ENCODE results near the gene TMEM132D.

Gene TMEM132D

DNA sequence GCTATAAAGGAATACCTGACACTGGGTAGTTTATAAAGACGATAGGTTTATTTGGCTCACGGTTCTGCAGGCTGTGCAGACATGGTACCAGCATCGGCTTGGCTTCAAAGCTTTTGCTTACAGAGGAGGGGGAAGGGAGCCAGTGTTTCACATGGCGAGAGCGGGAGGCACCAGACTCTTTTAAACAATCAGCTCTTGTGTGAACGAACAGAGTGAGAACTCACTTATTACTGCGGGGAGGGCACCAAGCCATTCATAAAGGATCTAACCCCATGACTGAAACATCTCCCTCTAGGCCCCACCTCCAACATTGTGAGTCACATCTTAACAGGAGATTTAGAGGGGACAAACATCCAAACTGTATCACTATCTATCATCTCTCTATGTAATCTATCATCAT, 227.4 kb downstream of the TMEM132D start:
- no peak overlapping the region for H2BK5ac ChIP-seq (ENCODE audit: low read depth, low read length, poor library complexity, severe bottlenecking)
- no peak overlapping the region for H2AK5ac ChIP-seq (ENCODE audit: low read length, severe bottlenecking)
- H3K9me3 ChIP-seq (ENCODE audit: control insufficient read depth, low read length) = peaks cover 19% of the 10 kb centered on the region
- no peaks in the 10 kb centered on the region for H3K79me1 ChIP-seq (replicated peaks; ENCODE audit: low read length, poor library complexity, severe bottlenecking)
- H3K4ac ChIP-seq (ENCODE audit: low read depth in 1 of 2, low read length in 2 of 2) = no peak overlapping the region
- 75% methylated on average over 7 of the region's 7 CpGs for WGBS
- no peak overlapping the region for H4K91ac ChIP-seq (ENCODE audit: low read length)
- H3K4me2 ChIP-seq (ENCODE audit: low read length, poor library complexity, severe bottlenecking) = no peak overlapping the region
- no peak overlapping the region for H3K23ac ChIP-seq (ENCODE audit: low read length in 2 of 2)
- no peak overlapping the region for H3K27ac ChIP-seq (ENCODE audit: low read length, poor library complexity, severe bottlenecking)
- no peaks in the 10 kb centered on the region for H3K27me3 ChIP-seq (ENCODE audit: control insufficient read depth in 1 of 2, insufficient read depth in 1 of 2, low read length in 2 of 2)
- no peak overlapping the region for H3K4me3 ChIP-seq (ENCODE audit: insufficient read depth in 1 of 2, low read depth in 1 of 2, low read length in 2 of 2)
- H3K36me3 ChIP-seq (ENCODE audit: control insufficient read depth in 1 of 2, insufficient read depth in 2 of 2, low read depth in 1 of 2, low read length in 2 of 2) = no peaks in the 10 kb centered on the region
- H2BK120ac ChIP-seq (ENCODE audit: low read depth, low read length) = no peak overlapping the region
- H2BK12ac ChIP-seq (ENCODE audit: low read length in 2 of 2) = no peak overlapping the region
- no peak overlapping the region for H2AFZ ChIP-seq (ENCODE audit: low read depth, low read length)
- H3K18ac ChIP-seq (ENCODE audit: low read depth in 1 of 2, low read length in 2 of 2) = no peak overlapping the region
- no peak overlapping the region for H3K9ac ChIP-seq (ENCODE audit: low read length)
- DNase-seq = no peak
- no peak overlapping the region for H4K8ac ChIP-seq (ENCODE audit: low read length)
- no peak overlapping the region for H3K14ac ChIP-seq (ENCODE audit: low read length in 2 of 2)
- H3K4me1 ChIP-seq (ENCODE audit: control insufficient read depth, insufficient read depth, low read depth, low read length) = no peaks in the 10 kb centered on the region
- no peak overlapping the region for H2BK15ac ChIP-seq (ENCODE audit: low read depth, poor library complexity, severe bottlenecking)

DNA sequence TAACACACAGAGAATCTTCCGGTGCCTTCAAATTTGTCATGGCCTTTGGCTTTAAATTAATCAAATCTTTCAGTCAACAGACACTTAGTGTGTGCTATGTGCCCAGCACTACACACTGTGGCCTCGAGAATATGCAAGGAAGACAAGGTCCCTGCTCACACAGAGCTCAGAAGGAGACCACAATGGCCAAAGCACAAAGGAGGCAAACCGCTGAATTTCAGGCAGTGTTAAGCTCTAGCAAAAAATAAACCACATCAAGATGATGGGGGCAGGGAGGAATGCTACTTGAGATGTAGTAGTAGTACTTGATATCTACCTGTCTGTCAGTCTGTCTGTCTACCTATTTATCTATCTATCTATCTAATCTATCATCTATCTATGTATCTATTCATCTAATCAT, 227.9 kb downstream of the TMEM132D start:
- Histone ChIP-seq H4K8ac (ENCODE audit: low read length) (no peak overlapping the region), H3K4me2 (ENCODE audit: low read length, poor library complexity, severe bottlenecking) (no peak overlapping the region), H2BK12ac (ENCODE audit: low read length in 2 of 2) (no peak overlapping the region), H3K79me1 (replicated peaks; ENCODE audit: low read length, poor library complexity, severe bottlenecking) (no peaks in the 10 kb centered on the region), H2BK5ac (ENCODE audit: low read depth, low read length, poor library complexity, severe bottlenecking) (no peak overlapping the region), H3K9me3 (ENCODE audit: control insufficient read depth, low read length) (peaks cover 19% of the 10 kb centered on the region), H3K14ac (ENCODE audit: low read length in 2 of 2) (no peak overlapping the region), H4K91ac (ENCODE audit: low read length) (no peak overlapping the region), H3K4me3 (ENCODE audit: insufficient read depth in 1 of 2, low read depth in 1 of 2, low read length in 2 of 2) (no peak overlapping the region), H3K36me3 (ENCODE audit: control insufficient read depth in 1 of 2, insufficient read depth in 2 of 2, low read depth in 1 of 2, low read length in 2 of 2) (no peaks in the 10 kb centered on the region), H3K18ac (ENCODE audit: low read depth in 1 of 2, low read length in 2 of 2) (no peak overlapping the region), H3K4ac (ENCODE audit: low read depth in 1 of 2, low read length in 2 of 2) (no peak overlapping the region), H3K9ac (ENCODE audit: low read length) (no peak overlapping the region), H2BK15ac (ENCODE audit: low read depth, poor library complexity, severe bottlenecking) (no peak overlapping the region), H3K4me1 (ENCODE audit: control insufficient read depth, insufficient read depth, low read depth, low read length) (no peaks in the 10 kb centered on the region), H3K27ac (ENCODE audit: low read length, poor library complexity, severe bottlenecking) (no peak overlapping the region), H2BK120ac (ENCODE audit: low read depth, low read length) (no peak overlapping the region), H3K27me3 (ENCODE audit: control insufficient read depth in 1 of 2, insufficient read depth in 1 of 2, low read length in 2 of 2) (no peaks in the 10 kb centered on the region), H3K23ac (ENCODE audit: low read length in 2 of 2) (no peak overlapping the region), H2AK5ac (ENCODE audit: low read length, severe bottlenecking) (no peak overlapping the region), H2AFZ (ENCODE audit: low read depth, low read length) (no peak overlapping the region)
- WGBS = 54% methylated on average over 3 of the region's 3 CpGs
- no peak for DNase-seq

DNA sequence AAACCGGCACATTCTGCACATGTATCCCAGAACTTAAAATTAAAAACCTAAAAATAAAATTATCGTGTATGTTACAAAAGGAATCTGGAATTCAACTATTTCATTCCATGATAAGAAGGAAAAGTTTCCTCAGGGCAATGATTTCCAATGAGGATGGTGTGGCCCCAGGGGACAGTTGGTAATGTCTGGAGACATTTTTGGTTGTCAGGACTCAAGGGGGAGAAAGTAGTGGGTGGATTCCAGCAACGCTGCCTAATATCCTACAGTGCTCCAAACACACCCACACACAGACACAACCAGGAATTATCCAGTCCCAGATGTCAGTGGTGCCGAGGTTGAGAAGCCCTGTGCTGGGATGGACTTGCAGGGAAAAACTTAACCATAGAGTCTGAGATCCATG, 228.3 kb downstream of the TMEM132D start:
- no peaks in the 10 kb centered on the region for H3K79me1 ChIP-seq (replicated peaks; ENCODE audit: low read length, poor library complexity, severe bottlenecking)
- WGBS = 38% methylated on average over 1 of the region's 4 CpGs
- H3K4me2 ChIP-seq (ENCODE audit: low read length, poor library complexity, severe bottlenecking) = no peak overlapping the region
- H2BK15ac ChIP-seq (ENCODE audit: low read depth, poor library complexity, severe bottlenecking) = no peak overlapping the region
- H4K91ac ChIP-seq (ENCODE audit: low read length) = no peak overlapping the region
- no peaks in the 10 kb centered on the region for H3K27me3 ChIP-seq (ENCODE audit: control insufficient read depth in 1 of 2, insufficient read depth in 1 of 2, low read length in 2 of 2)
- no peak overlapping the region for H2AK5ac ChIP-seq (ENCODE audit: low read length, severe bottlenecking)
- H3K27ac ChIP-seq (ENCODE audit: low read length, poor library complexity, severe bottlenecking) = no peak overlapping the region
- peaks cover 15% of the 10 kb centered on the region for H3K9me3 ChIP-seq (ENCODE audit: control insufficient read depth, low read length)
- H3K9ac ChIP-seq (ENCODE audit: low read length) = no peak overlapping the region
- no peak overlapping the region for H4K8ac ChIP-seq (ENCODE audit: low read length)
- H3K14ac ChIP-seq (ENCODE audit: low read length in 2 of 2) = no peak overlapping the region
- no peak overlapping the region for H3K23ac ChIP-seq (ENCODE audit: low read length in 2 of 2)
- H3K4me1 ChIP-seq (ENCODE audit: control insufficient read depth, insufficient read depth, low read depth, low read length) = no peaks in the 10 kb centered on the region
- H2BK12ac ChIP-seq (ENCODE audit: low read length in 2 of 2) = no peak overlapping the region
- DNase-seq = no peak
- H3K4ac ChIP-seq (ENCODE audit: low read depth in 1 of 2, low read length in 2 of 2) = no peak overlapping the region
- H3K36me3 ChIP-seq (ENCODE audit: control insufficient read depth in 1 of 2, insufficient read depth in 2 of 2, low read depth in 1 of 2, low read length in 2 of 2) = no peaks in the 10 kb centered on the region
- no peak overlapping the region for H2BK120ac ChIP-seq (ENCODE audit: low read depth, low read length)
- no peak overlapping the region for H2AFZ ChIP-seq (ENCODE audit: low read depth, low read length)
- H3K4me3 ChIP-seq (ENCODE audit: insufficient read depth in 1 of 2, low read depth in 1 of 2, low read length in 2 of 2) = no peak overlapping the region
- H3K18ac ChIP-seq (ENCODE audit: low read depth in 1 of 2, low read length in 2 of 2) = no peak overlapping the region
- H2BK5ac ChIP-seq (ENCODE audit: low read depth, low read length, poor library complexity, severe bottlenecking) = no peak overlapping the region

DNA sequence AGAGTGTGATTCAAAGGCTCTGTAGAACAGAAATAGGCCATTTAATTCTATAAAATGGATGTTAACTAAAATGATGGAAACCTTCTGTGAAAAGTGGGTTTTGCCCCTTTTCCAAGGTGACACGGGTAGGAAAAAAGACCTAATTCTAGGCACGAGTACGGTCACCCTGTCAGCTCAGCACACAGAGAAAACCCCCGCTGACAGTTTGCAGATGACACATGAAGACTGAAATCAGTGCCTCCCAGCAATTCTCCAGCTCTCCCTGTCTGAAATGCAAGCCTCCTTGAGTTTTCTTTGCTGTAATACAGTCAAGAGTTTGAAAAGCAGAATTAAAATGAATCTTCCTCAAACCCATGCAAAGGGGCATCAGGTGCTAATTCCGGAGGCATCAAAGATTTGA, 230.0 kb downstream of the TMEM132D start:
- no peak overlapping the region for H4K91ac ChIP-seq (ENCODE audit: low read length)
- no peak overlapping the region for H3K27ac ChIP-seq (ENCODE audit: low read length, poor library complexity, severe bottlenecking)
- H2BK15ac ChIP-seq (ENCODE audit: low read depth, poor library complexity, severe bottlenecking) = no peak overlapping the region
- H3K18ac ChIP-seq (ENCODE audit: low read depth in 1 of 2, low read length in 2 of 2) = no peak overlapping the region
- H4K8ac ChIP-seq (ENCODE audit: low read length) = no peak overlapping the region
- H3K4ac ChIP-seq (ENCODE audit: low read depth in 1 of 2, low read length in 2 of 2) = no peak overlapping the region
- DNase-seq = no peak
- H3K14ac ChIP-seq (ENCODE audit: low read length in 2 of 2) = no peak overlapping the region
- H2BK120ac ChIP-seq (ENCODE audit: low read depth, low read length) = no peak overlapping the region
- no peak overlapping the region for H3K23ac ChIP-seq (ENCODE audit: low read length in 2 of 2)
- no peak overlapping the region for H2AK5ac ChIP-seq (ENCODE audit: low read length, severe bottlenecking)
- peaks cover 2% of the 10 kb centered on the region for H3K4me1 ChIP-seq (ENCODE audit: control insufficient read depth, insufficient read depth, low read depth, low read length)
- H3K4me3 ChIP-seq (ENCODE audit: insufficient read depth in 1 of 2, low read depth in 1 of 2, low read length in 2 of 2) = no peak overlapping the region
- no peak overlapping the region for H3K9ac ChIP-seq (ENCODE audit: low read length)
- no peaks in the 10 kb centered on the region for H3K27me3 ChIP-seq (ENCODE audit: control insufficient read depth in 1 of 2, insufficient read depth in 1 of 2, low read length in 2 of 2)
- H3K36me3 ChIP-seq (ENCODE audit: control insufficient read depth in 1 of 2, insufficient read depth in 2 of 2, low read depth in 1 of 2, low read length in 2 of 2) = no peaks in the 10 kb centered on the region
- 72% methylated on average over 5 of the region's 5 CpGs for WGBS
- H2BK12ac ChIP-seq (ENCODE audit: low read length in 2 of 2) = no peak overlapping the region
- no peak overlapping the region for H2BK5ac ChIP-seq (ENCODE audit: low read depth, low read length, poor library complexity, severe bottlenecking)
- no peaks in the 10 kb centered on the region for H3K79me1 ChIP-seq (replicated peaks; ENCODE audit: low read length, poor library complexity, severe bottlenecking)
- H3K4me2 ChIP-seq (ENCODE audit: low read length, poor library complexity, severe bottlenecking) = no peak overlapping the region
- peaks cover 9% of the 10 kb centered on the region for H3K9me3 ChIP-seq (ENCODE audit: control insufficient read depth, low read length)
- H2AFZ ChIP-seq (ENCODE audit: low read depth, low read length) = no peak overlapping the region

All from mesenchymal stem cell (in vitro differentiated cells and primary cell).